ENCODE measurements around the gene SLC6A3.

Gene SLC6A3

GRCh38 chr5:1478271-1479035 lies 33.2 kb upstream of the SLC6A3 start:
- H3K27me3 ChIP-seq (ENCODE audit: insufficient read depth, low read length, poor library complexity, severe bottlenecking) = no peaks in the 10 kb centered on the region
- H3K4me3 ChIP-seq (ENCODE audit: low read length, poor library complexity, severe bottlenecking) = no peak overlapping the region
- H4K20me1 ChIP-seq (ENCODE audit: insufficient read depth, low read length, poor library complexity, severe bottlenecking) = no peaks in the 10 kb centered on the region
- no peaks in the 10 kb centered on the region for H3K4me1 ChIP-seq (ENCODE audit: insufficient read depth, low read length, poor library complexity, severe bottlenecking)
- TF ChIP-seq CTCF (conservative IDR thresholded peaks at IDR 0.05; ENCODE audit: low read length) (no peak), EZH2phosphoT487 (IDR thresholded peaks at IDR 0.05; ENCODE audit: borderline replicate concordance) (no peak)
- no peak overlapping the region for H3K4me2 ChIP-seq (ENCODE audit: low read depth, low read length, poor library complexity, severe bottlenecking)
- H3K9me3 ChIP-seq (ENCODE audit: insufficient read depth, low read depth, low read length) = no peaks in the 10 kb centered on the region
- H2AFZ ChIP-seq (ENCODE audit: low read length) = no peak overlapping the region
- no peak overlapping the region for H3K9ac ChIP-seq (ENCODE audit: low read depth, low read length, poor library complexity, severe bottlenecking)
- H3K9me2 ChIP-seq (replicated peaks; ENCODE audit: low read depth, low read length) = no peaks in the 10 kb centered on the region
- H3F3A ChIP-seq (ENCODE audit: low read depth) = no peaks in the 10 kb centered on the region
- H3K79me2 ChIP-seq (ENCODE audit: insufficient read depth, low read length) = no peaks in the 10 kb centered on the region
- H3K36me3 ChIP-seq (ENCODE audit: insufficient read depth, low read length) = peaks cover 58% of the 10 kb centered on the region; the same call in 1 of the 2 replicates

GRCh38 chr5:1477341-1477740 lies 32.1 kb upstream of the SLC6A3 start:
- Histone ChIP-seq H3K9me3 (ENCODE audit: insufficient read depth, low read depth, low read length) (no peaks in the 10 kb centered on the region), H3K4me2 (ENCODE audit: low read depth, low read length, poor library complexity, severe bottlenecking) (no peak overlapping the region), H3K4me1 (ENCODE audit: insufficient read depth, low read length, poor library complexity, severe bottlenecking) (no peaks in the 10 kb centered on the region), H4K20me1 (ENCODE audit: insufficient read depth, low read length, poor library complexity, severe bottlenecking) (no peaks in the 10 kb centered on the region), H3K27me3 (ENCODE audit: insufficient read depth, low read length, poor library complexity, severe bottlenecking) (no peaks in the 10 kb centered on the region), H2AFZ (ENCODE audit: low read length) (no peak overlapping the region), H3K4me3 (ENCODE audit: low read length, poor library complexity, severe bottlenecking) (no peak overlapping the region), H3K9me2 (replicated peaks; ENCODE audit: low read depth, low read length) (no peaks in the 10 kb centered on the region), H3F3A (ENCODE audit: low read depth) (no peaks in the 10 kb centered on the region), H3K79me2 (ENCODE audit: insufficient read depth, low read length) (no peaks in the 10 kb centered on the region), H3K9ac (ENCODE audit: low read depth, low read length, poor library complexity, severe bottlenecking) (no peak overlapping the region), H3K36me3 (ENCODE audit: insufficient read depth, low read length) (peaks cover 61% of the 10 kb centered on the region; the same call in 1 of the 2 replicates)
- TF ChIP-seq EZH2phosphoT487 (IDR thresholded peaks at IDR 0.05; ENCODE audit: borderline replicate concordance) (no peak), CTCF (conservative IDR thresholded peaks at IDR 0.05; ENCODE audit: low read length) (no peak)

- H3K4me3 ChIP-seq (ENCODE audit: low read length, poor library complexity, severe bottlenecking) = no peak overlapping the region
- H3K9ac ChIP-seq (ENCODE audit: low read depth, low read length, poor library complexity, severe bottlenecking) = no peak overlapping the region
- no peaks in the 10 kb centered on the region for H3K4me1 ChIP-seq (ENCODE audit: insufficient read depth, low read length, poor library complexity, severe bottlenecking)
- no peak overlapping the region for H2AFZ ChIP-seq (ENCODE audit: low read length)
- no peaks in the 10 kb centered on the region for H3K9me3 ChIP-seq (ENCODE audit: insufficient read depth, low read depth, low read length)
- H3K79me2 ChIP-seq (ENCODE audit: insufficient read depth, low read length) = no peaks in the 10 kb centered on the region
- H3K36me3 ChIP-seq (ENCODE audit: insufficient read depth, low read length) = peaks cover 64% of the 10 kb centered on the region; the same call in 1 of the 2 replicates
- H3K27me3 ChIP-seq (ENCODE audit: insufficient read depth, low read length, poor library complexity, severe bottlenecking) = no peaks in the 10 kb centered on the region
- H3F3A ChIP-seq (ENCODE audit: low read depth) = no peaks in the 10 kb centered on the region
- TF ChIP-seq EZH2phosphoT487 (IDR thresholded peaks at IDR 0.05; ENCODE audit: borderline replicate concordance) (no peak), CTCF (conservative IDR thresholded peaks at IDR 0.05; ENCODE audit: low read length) (no peak)
- H3K4me2 ChIP-seq (ENCODE audit: low read depth, low read length, poor library complexity, severe bottlenecking) = no peak overlapping the region
- no peaks in the 10 kb centered on the region for H3K9me2 ChIP-seq (replicated peaks; ENCODE audit: low read depth, low read length)
- H4K20me1 ChIP-seq (ENCODE audit: insufficient read depth, low read length, poor library complexity, severe bottlenecking) = no peaks in the 10 kb centered on the region
These were observed 31.7 kb upstream of the SLC6A3 start for GRCh38 chr5:1476967-1477310.
